Hepatocyte (in vitro differentiated cells): ENCODE measurements around the gene PRKAR2A.
"Not testable (repeated sequence)": the region's sequence is repeated elsewhere in the genome, so short reads cannot be mapped to it uniquely, and the experiment has no call there.

Experiments used
- CTCF ChIP-seq: fragments of 200-600 bp; sonication (generic); IDR thresholded peaks from 2 replicates; pipeline ENCODE4 v1.5.1; 2016; ENCODE audit warnings: antibody characterized with exemption, mild to moderate bottlenecking; ENCODE audit not compliant: poor library complexity
- EZH2 ChIP-seq: fragments of 200-600 bp; sonication (generic); IDR thresholded peaks from 2 replicates; pipeline ENCODE4 v1.6.1; 2016; ENCODE audit warnings: antibody characterized with exemption, mild to moderate bottlenecking, borderline replicate concordance

GRCh38 chr3:48725185-48725855 is 122.4 kb downstream of the PRKAR2A start:
- TF ChIP-seq CTCF, EZH2: not testable (repeated sequence)
